Effector memory CD4-positive, alpha-beta T cell (primary cell): ENCODE data around the gene CNGA4.

Experiments
- DNase-seq, 3 donors: peaks; one replicate each; pipeline ENCODE4 v3.0.0-alpha.2; 2020
- H3K27ac ChIP-seq: 2 replicates; pipeline ENCODE4 v1.7.0; 2013; ENCODE audit warnings: mild to moderate bottlenecking, low read length, moderate library complexity; ENCODE audit not compliant: insufficient read depth, poor library complexity, severe bottlenecking
- H3K27me3 ChIP-seq: replicated peaks from 2 replicates; pipeline ENCODE4 v1.7.0; 2013; ENCODE audit warnings: mild to moderate bottlenecking, low read length; ENCODE audit not compliant: insufficient read depth, control insufficient read depth, poor library complexity, severe bottlenecking
- H3K36me3 ChIP-seq: 2 replicates; pipeline ENCODE4 v1.7.0; 2013; ENCODE audit warnings: mild to moderate bottlenecking, low read length, moderate library complexity; ENCODE audit not compliant: control insufficient read depth, insufficient read depth
- H3K4me1 ChIP-seq: 2 replicates; pipeline ENCODE4 v1.7.0; 2013; ENCODE audit warnings: low read length, mild to moderate bottlenecking; ENCODE audit not compliant: control insufficient read depth, insufficient read depth, poor library complexity, severe bottlenecking
- H3K4me3 ChIP-seq: 2 replicates; pipeline ENCODE4 v1.7.0; 2013; ENCODE audit warnings: low read length, low read depth, mild to moderate bottlenecking; ENCODE audit not compliant: insufficient read depth, poor library complexity, severe bottlenecking
- H3K9me3 ChIP-seq: 2 replicates; pipeline ENCODE4 v1.7.0; 2013; ENCODE audit warnings: mild to moderate bottlenecking, low read length, moderate library complexity; ENCODE audit not compliant: control insufficient read depth

CNGA4 gene

GRCh38 chr11:6223854-6224253, 15.0 kb upstream of the CNGA4 start:
- no peaks in the 10 kb centered on the region for H3K4me1 ChIP-seq
- no peaks in the 10 kb centered on the region for H3K9me3 ChIP-seq
- no peak overlapping the region for H3K27ac ChIP-seq
- H3K36me3 ChIP-seq, result peaks cover 49% of the 10 kb centered on the region
- DNase-seq, result no peak
- no peak overlapping the region for H3K4me3 ChIP-seq
- no peaks in the 10 kb centered on the region for H3K27me3 ChIP-seq

GRCh38 chr11:6224421-6224820, 14.5 kb upstream of the CNGA4 start:
- peaks cover 44% of the 10 kb centered on the region for H3K36me3 ChIP-seq
- no peak for DNase-seq

GRCh38 chr11:6225024-6225423, 13.9 kb upstream of the CNGA4 start:
- DNase-seq, result no peak
- H3K27ac ChIP-seq, result no peak overlapping the region
- no peaks in the 10 kb centered on the region for H3K9me3 ChIP-seq
- no peaks in the 10 kb centered on the region for H3K27me3 ChIP-seq
- peaks cover 38% of the 10 kb centered on the region for H3K36me3 ChIP-seq
- peaks cover 3% of the 10 kb centered on the region for H3K4me1 ChIP-seq
- no peak overlapping the region for H3K4me3 ChIP-seq

More at GRCh38 chr11:6224421-6224820, 14.5 kb upstream of the CNGA4 start:
- H3K27ac ChIP-seq, result no peak overlapping the region
- no peak overlapping the region for H3K4me3 ChIP-seq
- H3K27me3 ChIP-seq, result no peaks in the 10 kb centered on the region
- no peaks in the 10 kb centered on the region for H3K4me1 ChIP-seq
- no peaks in the 10 kb centered on the region for H3K9me3 ChIP-seq

GRCh38 chr11:6225896-6226295, 13.0 kb upstream of the CNGA4 start:
- Histone ChIP-seq H3K4me3 (no peak overlapping the region), H3K9me3 (no peaks in the 10 kb centered on the region), H3K36me3 (peaks cover 33% of the 10 kb centered on the region), H3K27ac (no peak overlapping the region), H3K4me1 (peaks cover 5% of the 10 kb centered on the region), H3K27me3 (no peaks in the 10 kb centered on the region)
- no peak for DNase-seq

GRCh38 chr11:6228520-6228919, 10.4 kb upstream of the CNGA4 start:
- peaks cover 11% of the 10 kb centered on the region for H3K36me3 ChIP-seq
- H3K27ac ChIP-seq, result no peak overlapping the region
- H3K4me1 ChIP-seq, result peaks cover 5% of the 10 kb centered on the region
- no peaks in the 10 kb centered on the region for H3K9me3 ChIP-seq
- no peaks in the 10 kb centered on the region for H3K27me3 ChIP-seq
- no peak overlapping the region for H3K4me3 ChIP-seq
- no peak for DNase-seq

GRCh38 chr11:6229911-6230310, 9.0 kb upstream of the CNGA4 start:
- Histone ChIP-seq H3K4me1 (peaks cover 12% of the 10 kb centered on the region), H3K27ac (no peak overlapping the region), H3K36me3 (no peaks in the 10 kb centered on the region), H3K9me3 (no peaks in the 10 kb centered on the region), H3K27me3 (no peaks in the 10 kb centered on the region), H3K4me3 (no peak overlapping the region)
- DNase-seq, result no peak

- Histone ChIP-seq H3K4me3 (no peak overlapping the region), H3K27me3 (no peaks in the 10 kb centered on the region), H3K27ac (no peak overlapping the region), H3K9me3 (no peaks in the 10 kb centered on the region), H3K4me1 (peaks cover 12% of the 10 kb centered on the region), H3K36me3 (no peaks in the 10 kb centered on the region)
- DNase-seq, result no peak
Measured at GRCh38 chr11:6232899-6233298, 6.0 kb upstream of the CNGA4 start.

- Histone ChIP-seq H3K4me1 (peaks cover 12% of the 10 kb centered on the region), H3K27me3 (no peaks in the 10 kb centered on the region), H3K36me3 (no peaks in the 10 kb centered on the region), H3K27ac (peak overlapping the region; percentile 77), H3K4me3 (peak overlapping the region; percentile 70), H3K9me3 (no peaks in the 10 kb centered on the region)
- no peak for DNase-seq
Measured at GRCh38 chr11:6233984-6234386, 4.9 kb upstream of the CNGA4 start.

GRCh38 chr11:6234387-6235107, 4.3 kb upstream of the CNGA4 start, which contains the start of gene FHIP1B:
FHIP1B (minus strand) TSS chr11:6234636; CDS start chr11:6224516, 10,120 bp downstream.
- DNase-seq, result peak; percentile 99 to 100 (median 99)
- Histone ChIP-seq H3K9me3 (no peaks in the 10 kb centered on the region), H3K4me3 (peak within 1 kb of the TSS; percentile 70), H3K36me3 (no peaks in the 10 kb centered on the region), H3K27ac (peak within 1 kb of the TSS; percentile 77), H3K27me3 (no peaks in the 10 kb centered on the region), H3K4me1 (peaks cover 12% of the 10 kb centered on the region)

GRCh38 chr11:6237266-6237665, 1.6 kb upstream of the CNGA4 start:
- H3K27me3 ChIP-seq, result no peaks in the 10 kb centered on the region

More at GRCh38 chr11:6237266-6237665, 1.6 kb upstream of the CNGA4 start:
- H3K36me3 ChIP-seq, result no peaks in the 10 kb centered on the region
- peaks cover 7% of the 10 kb centered on the region for H3K4me1 ChIP-seq
- H3K9me3 ChIP-seq, result no peaks in the 10 kb centered on the region
- no peak overlapping the region for H3K4me3 ChIP-seq
- H3K27ac ChIP-seq, result no peak overlapping the region
- no peak for DNase-seq
